SK-N-SH (cell line): ENCODE measurements around the gene RANBP2. TPM values are rescaled to one million over a fixed set of nuclear protein-coding genes. Genes with fewer than 3 reads are reported as not detected.

Source experiments
- CTCF ChIA-PET: fragments of 300-600, 350-600 bp; formaldehyde crosslinking; extraction: SDS; loops from one replicate; lab custom pipeline; 2021; lab: Yijun Ruan, JAX
- POLR2A ChIA-PET: fragments of 350-600 bp; sonication (Branson Sonifier 250); formaldehyde crosslinking; extraction: SDS; loops from one replicate; lab custom pipeline; 2020; ENCODE audit warnings: antibody characterized with exemption, inconsistent platforms; lab: Yijun Ruan, JAX
- DNase-seq: peaks from one replicate; pipeline ENCODE4 v3.0.0; 2012
- H2AFZ ChIP-seq: fragments of 200-600 bp; sonication (generic); 2 replicates; pipeline ENCODE4 v1.8.1; 2016; ENCODE audit warnings: antibody characterized with exemption, mild to moderate bottlenecking, low read depth
- H3F3A ChIP-seq: fragments of 200-600 bp; sonication (generic); replicated peaks from 2 replicates; pipeline ENCODE3; 2016; ENCODE audit warnings: antibody characterized with exemption, mild to moderate bottlenecking; ENCODE audit not compliant: insufficient read depth
- H3K27ac ChIP-seq, 2 experiments: fragments of 200-500 bp in 1 of 2; fragments of 200-600 bp in 1 of 2; sonication (Bioruptor generic) in 1 of 2; sonication (generic), shearing (Covaris generic) in 1 of 2; 2 replicates each; pipeline versions ENCODE4 v1.5.1 to v1.6.1; 2014 to 2016; ENCODE audit warnings: low read depth in 2 of 2, inconsistent platforms in 1 of 2, low read length in 1 of 2, mild to moderate bottlenecking in 1 of 2, mixed read lengths in 1 of 2
- H3K27me3 ChIP-seq: fragments of 200-600 bp; sonication (generic), shearing (Covaris generic); 2 replicates; pipeline ENCODE4 v1.6.1; 2016; ENCODE audit warnings: mixed run types; ENCODE audit not compliant: insufficient read depth
- H3K36me3 ChIP-seq, 2 experiments: fragments of 200-500 bp in 1 of 2; fragments of 200-600 bp in 1 of 2; sonication (Bioruptor generic) in 1 of 2; sonication (generic) in 1 of 2; replicated peaks in 1 of 2; 2 replicates each; pipeline versions ENCODE3 to v1.5.1; 2014 to 2016; ENCODE audit warnings: low read length in 1 of 2, mild to moderate bottlenecking in 1 of 2; ENCODE audit not compliant: insufficient read depth in 2 of 2, control insufficient read depth in 1 of 2
- H3K4me1 ChIP-seq, 2 experiments: fragments of 200-500 bp in 1 of 2; fragments of 200-600 bp in 1 of 2; sonication (Bioruptor generic) in 1 of 2; sonication (generic), shearing (Covaris generic) in 1 of 2; 2 replicates each; pipeline versions ENCODE4 v1.5.1 to v1.6.1; 2014 to 2016; ENCODE audit warnings: low read depth in 1 of 2, low read length in 1 of 2, mixed run types in 1 of 2; ENCODE audit not compliant: insufficient read depth in 2 of 2, control insufficient read depth in 1 of 2
- H3K4me2 ChIP-seq: fragments of 200-600 bp; sonication (generic), shearing (Covaris generic); 2 replicates; pipeline ENCODE4 v1.6.1; 2017; ENCODE audit warnings: mixed run types
- H3K4me3 ChIP-seq, 2 experiments: fragments of 200-500 bp in 1 of 2; fragments of 200-600 bp in 1 of 2; sonication (Bioruptor generic) in 1 of 2; sonication (generic), shearing (Covaris generic) in 1 of 2; 2 replicates each; pipeline versions ENCODE4 v1.5.1 to v1.8.1; 2014 to 2016; ENCODE audit warnings: low read depth in 2 of 2, inconsistent platforms in 1 of 2, low read length in 1 of 2, mild to moderate bottlenecking in 1 of 2, mixed read lengths in 1 of 2, moderate library complexity in 1 of 2
- H3K79me2 ChIP-seq: fragments of 200-600 bp; sonication (generic); 2 replicates; pipeline ENCODE4 v1.8.1; 2017; ENCODE audit warnings: mild to moderate bottlenecking; ENCODE audit not compliant: insufficient read depth
- H3K9ac ChIP-seq: fragments of 200-600 bp; sonication (generic); 2 replicates; pipeline ENCODE4 v1.6.1; 2017; ENCODE audit warnings: mixed run types
- H3K9me2 ChIP-seq: fragments of 200-600 bp; sonication (generic); 2 replicates; pipeline ENCODE4 v1.6.1; 2017; ENCODE audit warnings: mixed run types
- H3K9me3 ChIP-seq: fragments of 200-600 bp; sonication (generic); 2 replicates; pipeline ENCODE4 v1.6.1; 2017; ENCODE audit warnings: mixed run types, mild to moderate bottlenecking, moderate library complexity
- H4K20me1 ChIP-seq: fragments of 200-600 bp; sonication (generic); 2 replicates; pipeline ENCODE4 v1.6.1; 2017; ENCODE audit warnings: mild to moderate bottlenecking, mixed run types; ENCODE audit not compliant: insufficient read depth
- CTCF ChIP-seq: fragments of 200-600 bp; sonication (generic); IDR thresholded peaks from 2 replicates; pipeline ENCODE4 v1.6.1; 2017; ENCODE audit warnings: antibody characterized with exemption, mild to moderate bottlenecking, moderate library complexity
- ELF1 ChIP-seq: IDR thresholded peaks from 2 replicates; pipeline ENCODE4 v1.4.0; 2012
- EZH2phosphoT487 ChIP-seq: fragments of 200-600 bp; sonication (generic); IDR thresholded peaks from 2 replicates; pipeline ENCODE4 v1.6.1; 2017; ENCODE audit warnings: low read depth, mixed run types, mild to moderate bottlenecking, antibody characterized with exemption, moderate library complexity, borderline replicate concordance
- FOSL2 ChIP-seq: IDR thresholded peaks from 2 replicates; pipeline ENCODE4 v1.4.0; 2012; ENCODE audit warnings: low read depth, mild to moderate bottlenecking, moderate library complexity, borderline replicate concordance
- IRF3 ChIP-seq: fragments of 150-350 bp; IDR thresholded peaks from 2 replicates; pipeline ENCODE4 v1.6.1; 2016; ENCODE audit warnings: mild to moderate bottlenecking, low read depth, low read length
- JUND ChIP-seq: IDR thresholded peaks from 2 replicates; pipeline ENCODE4 v1.4.0; 2012
- MAX ChIP-seq: IDR thresholded peaks from 2 replicates; pipeline ENCODE4 v1.4.0; 2012; ENCODE audit warnings: low read depth
- NFIC ChIP-seq: IDR thresholded peaks from 2 replicates; pipeline ENCODE4 v1.4.0; 2012; ENCODE audit warnings: borderline replicate concordance
- NRF1 ChIP-seq: IDR thresholded peaks from 2 replicates; pipeline ENCODE4 v1.6.1; 2012; ENCODE audit warnings: low read depth, mild to moderate bottlenecking, low read length
- PBX3 ChIP-seq: IDR thresholded peaks from 2 replicates; pipeline ENCODE4; 2012
- RCOR1 ChIP-seq: fragments of 150-350 bp; IDR thresholded peaks from 2 replicates; pipeline ENCODE4 v1.6.1; 2017; ENCODE audit warnings: antibody characterized with exemption, low read length
- RXRA ChIP-seq: IDR thresholded peaks from 2 replicates; pipeline ENCODE4 v1.4.0; 2012; ENCODE audit warnings: low read depth, mild to moderate bottlenecking, borderline replicate concordance
- TAF1 ChIP-seq: IDR thresholded peaks from 2 replicates; pipeline ENCODE4 v1.6.1; 2012; ENCODE audit warnings: low read depth, mild to moderate bottlenecking, low read length, moderate library complexity, borderline replicate concordance
- TCF12 ChIP-seq: IDR thresholded peaks from 2 replicates; pipeline ENCODE4 v1.4.0; 2012
- USF2 ChIP-seq: fragments of 150-350 bp; IDR thresholded peaks from 2 replicates; pipeline ENCODE4 v1.6.1; 2017; ENCODE audit warnings: antibody characterized with exemption, low read length, low read depth, borderline replicate concordance
- ZBTB33 ChIP-seq: IDR thresholded peaks from 2 replicates; pipeline ENCODE4 v1.4.0; 2012; ENCODE audit warnings: low read depth, borderline replicate concordance
- WGBS: methylation state at CpG from one replicate; pipeline ENCODE4 v1.1.6; 2017; ENCODE audit warnings: low lambda C conversion rate; 5-methylcytosine and 5-hydroxymethylcytosine counted together
- polyA plus RNA-seq, 3 experiments: library from polyadenylated mRNA; depleted of rRNA; stranded (reverse); fragments of >200 nt; gene quantifications; 2 replicates each; pipeline ENCODE4 v1.2.3, GENCODE V29; 2012

The RANBP2 gene
- polyA plus RNA-seq, 1 of the 3 experiments (the other 2 are of a cell fraction) = 3.6 TPM

GRCh38 chr2:108829578-108830310 lies 110.5 kb downstream of the RANBP2 start:
- Histone ChIP-seq H3K27ac (no peak overlapping the region), H3K4me3 (no peak overlapping the region), H3F3A (peaks cover 14% of the 10 kb centered on the region), H3K79me2 (no peaks in the 10 kb centered on the region), H3K27me3 (no peaks in the 10 kb centered on the region), H3K4me2 (no peak overlapping the region), H3K4me1 (no peaks in the 10 kb centered on the region), H3K36me3 (peaks cover 5 to 16% of the 10 kb centered on the region in 2 experiments), H4K20me1 (no peaks in the 10 kb centered on the region), H3K9ac (no peak overlapping the region), H3K9me3 (no peaks in the 10 kb centered on the region), H3K9me2 (0 out of 2 replicates have a peak, but pooled peaks cover 6% of the 10 kb centered on the region), H2AFZ (no peak overlapping the region)
- no peak for DNase-seq
- ChIA-PET CTCF (no interaction called here), POLR2A (no interaction called here)
- no peak for TF ChIP-seq PBX3
- TF ChIP-seq NRF1 = no peak
- TF ChIP-seq CTCF = no peak
- TF ChIP-seq ELF1 = no peak
- TF ChIP-seq USF2 = no peak
- TF ChIP-seq TCF12 = no peak
- TF ChIP-seq RCOR1 = no peak
- no peak for TF ChIP-seq RXRA
- no peak for TF ChIP-seq EZH2phosphoT487
- TF ChIP-seq TAF1 = no peak
- no peak for TF ChIP-seq MAX
- TF ChIP-seq JUND = no peak
- TF ChIP-seq IRF3 = no peak
- no peak for TF ChIP-seq ZBTB33
- no peak for TF ChIP-seq FOSL2
- no peak for TF ChIP-seq NFIC
- WGBS = 98% methylated on average over 4 of the region's 4 CpGs
